PC-3 (cell line): ENCODE results near the gene DCAF4.

Experiments
- EZH2 ChIP-seq: fragments of 300-600 bp; sonication (generic); IDR thresholded peaks from one replicate; pipeline ENCODE4 v1.6.1; 2017; ENCODE audit warnings: antibody characterized with exemption, mild to moderate bottlenecking, low read length; ENCODE audit not compliant: unreplicated experiment
- TF ChIP-seq, protein P1 (sequence below): fragments of 300-600 bp; sonication (generic); conservative IDR thresholded peaks from 2 replicates; pipeline ENCODE4 v1.5.1; 2017; ENCODE audit warnings: antibody characterized with exemption, low read depth, mild to moderate bottlenecking, low read length

DNA sequence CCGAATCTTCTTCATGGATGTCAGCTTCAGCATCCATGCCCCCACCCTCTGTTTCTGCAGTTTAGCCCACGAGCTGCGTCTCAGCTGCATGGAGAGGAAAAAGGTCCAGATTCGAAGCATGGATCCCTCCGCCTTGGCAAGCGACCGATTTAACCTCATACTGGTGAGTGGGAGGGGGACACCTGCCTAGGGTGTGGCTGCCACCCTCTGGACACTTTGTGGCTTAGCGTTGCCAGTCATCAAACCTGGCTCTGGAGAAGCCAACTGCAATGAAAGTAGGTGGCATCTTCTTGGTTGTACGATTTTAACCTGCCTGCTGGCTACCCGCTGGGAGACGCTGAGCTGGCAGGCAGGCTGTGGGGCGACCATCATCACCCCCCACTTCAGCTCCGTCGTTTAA lies 16.7 kb downstream of the DCAF4 start:
- TF ChIP-seq, protein P1, sequence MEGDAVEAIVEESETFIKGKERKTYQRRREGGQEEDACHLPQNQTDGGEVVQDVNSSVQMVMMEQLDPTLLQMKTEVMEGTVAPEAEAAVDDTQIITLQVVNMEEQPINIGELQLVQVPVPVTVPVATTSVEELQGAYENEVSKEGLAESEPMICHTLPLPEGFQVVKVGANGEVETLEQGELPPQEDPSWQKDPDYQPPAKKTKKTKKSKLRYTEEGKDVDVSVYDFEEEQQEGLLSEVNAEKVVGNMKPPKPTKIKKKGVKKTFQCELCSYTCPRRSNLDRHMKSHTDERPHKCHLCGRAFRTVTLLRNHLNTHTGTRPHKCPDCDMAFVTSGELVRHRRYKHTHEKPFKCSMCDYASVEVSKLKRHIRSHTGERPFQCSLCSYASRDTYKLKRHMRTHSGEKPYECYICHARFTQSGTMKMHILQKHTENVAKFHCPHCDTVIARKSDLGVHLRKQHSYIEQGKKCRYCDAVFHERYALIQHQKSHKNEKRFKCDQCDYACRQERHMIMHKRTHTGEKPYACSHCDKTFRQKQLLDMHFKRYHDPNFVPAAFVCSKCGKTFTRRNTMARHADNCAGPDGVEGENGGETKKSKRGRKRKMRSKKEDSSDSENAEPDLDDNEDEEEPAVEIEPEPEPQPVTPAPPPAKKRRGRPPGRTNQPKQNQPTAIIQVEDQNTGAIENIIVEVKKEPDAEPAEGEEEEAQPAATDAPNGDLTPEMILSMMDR = peak; percentile 48
- TF ChIP-seq EZH2 = no peak
